IPS-18a (cell line): Measurements from ENCODE around the gene ALDH3B2.
A peak's percentile ranks its signal among the peaks of the same experiment; 100 is the strongest.
"Not testable (repeated sequence)": the region's sequence is repeated elsewhere in the genome, so short reads cannot be mapped to it uniquely, and the experiment has no call there.

ENCODE experiments used
- H3K27ac ChIP-seq: one replicate; pipeline ENCODE4 v1.5.1; 2013; ENCODE audit warnings: low read length
- H3K27me3 ChIP-seq: one replicate; pipeline ENCODE4 v1.6.1; 2013; ENCODE audit warnings: mild to moderate bottlenecking, low read length; ENCODE audit not compliant: control insufficient read depth, insufficient read depth
- H3K36me3 ChIP-seq: one replicate; pipeline ENCODE4 v1.6.1; 2013; ENCODE audit warnings: low read depth, low read length; ENCODE audit not compliant: control insufficient read depth
- H3K4me1 ChIP-seq: one replicate; pipeline ENCODE4 v1.6.1; 2013; ENCODE audit warnings: low read depth, low read length; ENCODE audit not compliant: control insufficient read depth
- H3K4me3 ChIP-seq: one replicate; pipeline ENCODE4 v1.5.1; 2013; ENCODE audit warnings: low read length
- H3K9ac ChIP-seq: one replicate; pipeline ENCODE4 v1.6.1; 2013; ENCODE audit warnings: mild to moderate bottlenecking, low read length, moderate library complexity
- H3K9me3 ChIP-seq: one replicate; pipeline ENCODE4 v1.6.1; 2013; ENCODE audit warnings: low read depth, low read length; ENCODE audit not compliant: control insufficient read depth

The ALDH3B2 gene

DNA sequence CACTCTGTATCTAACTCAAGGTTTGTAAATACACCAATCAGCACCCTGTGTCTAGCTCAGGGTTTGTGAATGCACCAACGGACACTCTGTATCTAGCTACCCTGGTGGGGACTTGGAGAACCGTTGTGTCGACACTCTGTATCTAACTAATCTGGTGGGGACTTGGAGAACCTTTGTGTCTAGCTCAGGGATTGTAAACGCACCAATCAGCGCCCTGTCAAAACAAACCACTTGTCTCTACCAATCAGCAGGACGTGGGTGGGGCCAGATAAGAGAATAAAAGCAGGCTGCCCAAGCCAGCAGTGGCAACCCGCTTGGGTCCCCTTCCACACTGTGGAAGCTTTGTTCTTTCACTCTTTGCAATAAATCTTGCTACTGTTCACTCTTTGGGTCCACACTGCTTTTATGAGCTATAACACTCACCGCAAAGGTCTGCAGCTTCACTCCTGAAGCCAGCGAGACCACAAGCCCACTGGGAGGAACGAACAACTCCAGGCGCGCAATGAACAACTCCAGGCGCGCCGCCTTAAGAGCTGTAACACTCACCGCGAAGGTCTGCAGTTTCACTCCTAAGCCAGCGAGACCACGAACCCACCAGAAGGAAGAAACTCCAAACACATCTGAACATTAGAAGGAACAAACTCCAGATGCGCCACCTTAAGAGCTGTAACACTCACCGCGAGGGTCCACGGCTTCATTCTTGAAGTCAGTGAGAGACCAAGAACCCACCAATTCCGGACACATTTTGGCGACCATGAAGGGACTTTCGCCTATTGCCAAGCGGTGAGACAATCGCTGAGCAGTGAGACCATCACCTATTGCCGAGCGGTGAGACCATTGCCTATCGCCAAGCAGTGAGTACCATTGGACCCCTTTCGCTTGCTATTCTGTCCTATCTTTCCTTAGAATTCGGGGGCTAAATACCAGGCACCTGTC, 54.5 kb downstream of the ALDH3B2 start:
- H3K36me3 ChIP-seq, H3K9me3 ChIP-seq, H3K27ac ChIP-seq: not testable (repeated sequence)
- Histone ChIP-seq H3K9ac (peak overlapping the region; percentile 73), H3K4me1 (peaks cover 19% of the 10 kb centered on the region), H3K4me3 (peak overlapping the region; percentile 75), H3K27me3 (peaks cover 16% of the 10 kb centered on the region)

DNA sequence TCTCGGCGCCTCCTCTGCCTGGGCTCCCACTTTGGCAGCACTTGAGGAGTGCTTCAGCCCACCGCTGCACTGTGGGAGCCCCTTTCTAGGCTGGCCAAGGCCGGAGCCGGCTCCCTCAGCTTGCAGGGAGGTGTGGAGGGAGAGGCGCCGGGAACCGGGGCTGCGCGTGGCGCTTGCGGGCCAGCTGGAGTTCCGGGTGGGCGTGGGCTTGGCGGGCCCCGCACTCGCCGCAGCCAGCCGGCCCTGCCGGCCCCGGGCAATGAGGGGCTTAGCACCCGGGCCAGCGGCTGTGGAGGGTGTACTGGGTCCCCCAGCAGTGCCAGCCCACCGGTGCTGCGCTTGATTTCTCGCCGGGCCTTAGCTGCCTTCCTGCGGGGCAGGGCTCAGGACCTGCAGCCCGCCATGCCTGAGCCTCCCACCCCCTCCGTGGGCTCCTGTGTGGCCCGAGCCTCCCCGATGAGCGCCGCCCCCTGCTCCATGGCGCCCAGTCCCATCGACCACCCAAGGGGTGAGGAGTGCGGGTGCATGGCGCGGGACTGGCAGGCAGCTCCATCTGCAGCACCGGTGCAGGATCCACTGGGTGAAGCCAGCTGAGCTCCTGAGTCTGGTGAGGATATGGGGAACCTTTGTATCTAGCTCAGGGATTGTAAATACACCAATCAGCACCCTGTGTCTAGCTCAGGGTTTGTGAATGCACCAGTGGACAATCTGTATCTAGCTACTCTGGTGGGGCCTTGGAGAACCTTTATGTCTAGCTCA, 55.3 kb downstream of the ALDH3B2 start:
- Histone ChIP-seq H3K27me3 (peaks cover 16% of the 10 kb centered on the region), H3K4me1 (peaks cover 27% of the 10 kb centered on the region), H3K4me3 (peak overlapping the region; percentile 75)
- not testable (repeated sequence) for H3K36me3 ChIP-seq, H3K27ac ChIP-seq, H3K9me3 ChIP-seq, H3K9ac ChIP-seq

DNA sequence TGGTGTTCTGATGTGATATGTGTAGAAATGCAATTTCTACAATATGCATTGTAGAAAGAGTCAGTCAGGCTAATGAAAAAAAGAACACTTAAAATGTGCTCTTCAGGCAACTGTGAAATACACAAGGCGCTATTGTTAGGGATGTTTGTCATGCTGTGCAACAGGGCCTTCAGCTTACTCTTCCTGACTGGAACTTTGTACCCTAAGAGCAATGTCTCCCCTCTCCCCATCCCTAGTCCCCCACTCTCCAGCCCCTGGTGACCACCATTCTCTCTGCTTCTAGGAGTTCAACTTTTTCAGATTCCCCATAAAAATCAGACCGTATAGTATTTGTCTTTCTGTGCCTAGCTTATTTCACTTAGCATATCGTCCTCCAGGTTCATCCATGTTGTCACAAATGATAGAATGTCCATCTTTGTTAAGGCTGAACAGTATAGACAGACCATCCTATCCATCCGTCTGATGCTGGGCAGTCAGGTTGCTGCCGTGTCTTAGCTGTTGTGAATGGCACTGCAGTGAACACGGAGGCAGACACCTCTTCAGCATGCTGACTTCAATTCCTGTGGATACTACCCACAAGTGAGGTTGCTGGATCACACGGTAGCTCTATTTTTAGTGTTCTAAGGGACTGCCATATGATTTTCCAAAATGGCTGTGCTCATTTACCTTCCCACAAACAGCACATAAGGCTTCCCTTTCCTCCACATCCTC, 57.0 kb downstream of the ALDH3B2 start:
- H3K27ac ChIP-seq, result no peak overlapping the region
- H3K36me3 ChIP-seq, result no peaks in the 10 kb centered on the region
- H3K9ac ChIP-seq, result no peak overlapping the region
- peak overlapping the region; percentile 16 for H3K4me3 ChIP-seq
- peaks cover 16% of the 10 kb centered on the region for H3K27me3 ChIP-seq
- H3K9me3 ChIP-seq, result no peaks in the 10 kb centered on the region
- H3K4me1 ChIP-seq, result peaks cover 28% of the 10 kb centered on the region

DNA sequence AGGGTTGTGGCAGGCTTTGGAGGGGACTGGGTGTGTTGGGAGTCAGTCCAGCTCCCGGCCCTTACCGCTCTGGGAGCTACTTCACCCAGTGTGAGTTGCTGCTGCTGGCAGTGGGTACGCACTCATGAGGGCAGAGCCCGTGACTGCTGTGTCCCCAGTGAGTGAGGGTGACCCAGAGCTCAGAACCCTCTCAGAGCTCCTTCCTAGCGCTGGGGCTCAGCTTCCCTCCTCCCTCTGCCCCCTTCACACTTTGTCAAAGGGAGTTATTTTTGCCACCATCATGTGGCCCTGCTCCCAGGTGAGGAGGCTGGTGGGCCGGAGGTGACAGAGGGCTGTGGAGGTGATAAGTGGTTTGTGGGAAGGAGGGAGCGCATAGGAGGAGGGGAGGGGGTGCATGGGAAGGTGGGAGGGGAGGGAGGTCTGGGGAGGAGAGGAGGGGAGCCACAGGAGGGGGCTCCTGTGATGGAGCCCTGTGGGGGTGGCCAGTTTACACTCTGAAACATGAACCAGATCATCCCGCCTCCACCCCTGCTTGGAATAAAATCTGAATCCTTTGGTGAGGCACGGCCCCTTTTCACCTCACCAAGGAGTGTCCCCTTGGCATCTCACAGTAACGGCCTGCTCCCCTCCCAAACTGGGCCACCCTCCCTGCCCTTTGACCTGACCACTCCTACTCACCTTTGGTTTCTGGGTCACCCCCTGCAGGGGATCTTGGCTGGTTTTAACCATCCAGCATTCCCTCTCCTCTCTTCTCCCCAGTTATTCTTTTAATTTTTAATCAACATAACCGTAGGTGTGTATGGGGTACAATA, 57.8 kb downstream of the ALDH3B2 start:
- H3K9ac ChIP-seq, result no peak overlapping the region
- H3K4me1 ChIP-seq, result peaks cover 28% of the 10 kb centered on the region
- H3K9me3 ChIP-seq, result no peaks in the 10 kb centered on the region
- H3K4me3 ChIP-seq, result peak overlapping the region; percentile 16
- peaks cover 16% of the 10 kb centered on the region for H3K27me3 ChIP-seq
- H3K27ac ChIP-seq, result no peak overlapping the region
- H3K36me3 ChIP-seq, result peaks cover 1% of the 10 kb centered on the region

DNA sequence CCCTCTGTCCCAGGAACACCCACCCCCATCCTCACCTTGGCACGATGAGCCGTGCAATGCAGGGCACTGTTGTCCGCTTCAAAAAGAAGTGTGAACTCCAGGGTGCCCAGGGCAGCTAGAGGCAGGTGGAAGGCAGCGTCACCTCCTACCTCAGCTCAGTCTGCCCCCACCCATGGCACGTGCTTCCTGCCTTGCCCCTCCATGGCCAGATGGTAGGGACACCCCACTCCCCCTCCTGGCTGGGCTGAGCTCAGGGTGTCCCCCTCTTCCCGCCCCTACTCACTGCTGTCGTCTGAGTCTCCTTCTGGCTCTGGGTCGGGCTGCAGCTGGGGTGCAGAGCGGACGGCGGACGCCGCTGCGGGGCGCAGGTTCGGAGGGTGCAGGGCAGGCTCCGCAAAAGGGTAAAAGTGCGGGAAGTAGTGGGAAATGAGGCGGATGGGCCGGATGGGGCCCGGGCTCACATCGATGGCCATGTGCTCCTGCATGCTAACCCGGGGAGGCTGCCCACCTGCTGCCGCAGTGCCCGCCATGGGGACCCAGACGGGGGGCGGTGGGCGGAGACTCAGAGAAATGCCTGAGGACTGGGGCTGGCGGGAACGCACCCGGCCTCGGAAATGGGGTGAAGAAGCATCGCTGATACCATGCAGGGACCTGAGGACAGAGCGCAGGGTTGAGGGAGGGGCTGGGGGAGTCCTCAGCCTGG, 58.5 kb downstream of the ALDH3B2 start:
- no peak overlapping the region for H3K27ac ChIP-seq
- no peaks in the 10 kb centered on the region for H3K9me3 ChIP-seq
- no peak overlapping the region for H3K4me3 ChIP-seq
- peaks cover 4% of the 10 kb centered on the region for H3K36me3 ChIP-seq
- H3K9ac ChIP-seq, result no peak overlapping the region
- peaks cover 16% of the 10 kb centered on the region for H3K27me3 ChIP-seq
- peaks cover 28% of the 10 kb centered on the region for H3K4me1 ChIP-seq

DNA sequence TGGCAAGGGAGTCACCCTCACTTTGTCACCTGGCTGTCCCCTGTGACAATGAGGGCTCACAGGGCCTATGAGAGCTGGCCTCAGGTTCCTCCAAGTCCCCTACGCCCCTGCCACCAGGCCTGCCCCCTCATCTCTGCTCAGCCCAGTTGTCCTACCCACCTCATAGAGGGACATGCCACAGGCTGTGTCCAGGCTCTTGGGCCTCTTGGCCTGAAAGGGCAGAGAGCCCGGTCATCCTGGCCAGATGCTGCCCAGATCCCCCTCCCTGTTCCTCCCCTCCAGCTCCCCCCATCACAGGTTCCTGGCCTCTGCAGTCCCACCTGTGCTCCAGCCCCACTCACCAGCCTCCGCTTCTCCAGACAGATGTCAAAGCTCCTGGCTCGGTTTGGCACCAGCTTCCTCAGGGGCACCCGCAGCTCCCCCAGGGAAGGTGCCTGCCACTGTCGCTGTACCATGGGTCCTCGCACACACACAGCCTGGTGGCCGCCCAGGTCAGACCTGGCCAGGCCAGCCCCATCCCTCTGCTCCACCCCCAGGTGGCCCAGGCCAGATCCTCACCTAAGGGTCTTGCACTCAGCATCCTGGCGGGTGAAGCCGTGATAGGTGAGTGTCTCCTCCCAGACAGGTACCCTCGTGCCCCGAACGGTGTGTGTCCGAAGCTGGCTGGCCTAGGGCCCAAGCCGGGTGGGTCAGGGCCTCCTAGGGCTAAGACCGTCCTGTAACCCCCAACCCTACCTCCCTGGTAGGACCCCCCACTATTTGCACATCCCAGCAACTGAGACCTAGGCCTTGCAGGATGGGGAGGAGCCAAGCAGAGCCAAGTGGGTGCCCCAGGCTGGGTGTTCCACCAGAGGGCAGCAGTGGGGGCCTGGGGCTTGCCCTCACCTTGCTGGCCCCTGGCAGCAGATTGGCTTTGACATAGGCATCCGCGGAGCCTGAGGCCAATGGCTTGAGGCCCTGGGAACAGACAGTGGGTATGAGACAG, 59.4 kb downstream of the ALDH3B2 start:
- Histone ChIP-seq H3K27me3 (peaks cover 16% of the 10 kb centered on the region), H3K36me3 (peaks cover 9% of the 10 kb centered on the region), H3K27ac (no peak overlapping the region), H3K4me1 (peaks cover 28% of the 10 kb centered on the region), H3K9ac (no peak overlapping the region), H3K4me3 (no peak overlapping the region), H3K9me3 (no peaks in the 10 kb centered on the region)

DNA sequence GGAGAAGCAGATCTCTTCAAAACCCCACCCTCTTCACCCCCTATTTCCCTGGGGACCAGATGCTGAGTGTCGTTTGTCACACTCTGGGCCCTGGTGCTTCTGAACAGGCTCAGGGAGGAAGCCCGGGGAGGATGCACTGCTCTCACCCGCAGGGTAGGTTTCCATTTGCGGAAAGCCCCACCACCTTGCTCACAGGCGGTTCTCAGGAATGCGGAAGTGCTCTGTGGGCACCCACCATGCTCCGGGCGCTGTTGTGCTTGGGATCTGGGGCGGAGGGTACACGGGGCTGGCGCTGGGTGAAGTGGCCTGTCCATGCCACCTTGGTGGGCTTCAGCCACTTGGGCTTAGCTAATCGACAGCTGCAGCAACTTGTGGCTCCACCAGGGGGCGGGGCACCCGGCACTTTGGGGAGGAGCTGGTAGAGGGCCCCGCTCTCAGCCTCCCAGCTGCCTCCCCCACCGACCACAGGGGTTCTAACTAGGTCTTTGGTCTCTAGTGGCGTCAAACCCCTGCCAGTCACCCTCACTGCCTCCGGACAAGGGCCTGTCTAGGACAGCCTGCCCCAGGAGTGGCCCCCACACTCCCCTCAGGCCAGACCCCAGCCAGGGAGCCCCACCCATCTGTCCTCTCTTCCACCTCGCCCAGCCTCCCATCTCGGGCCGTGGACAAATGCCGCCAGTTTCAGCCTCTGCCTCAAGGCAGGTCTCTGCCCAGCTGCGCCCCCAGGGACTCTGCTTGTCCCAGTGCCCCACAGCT, 60.3 kb downstream of the ALDH3B2 start:
- H3K27ac ChIP-seq, result no peak overlapping the region
- H3K9me3 ChIP-seq, result no peaks in the 10 kb centered on the region
- no peak overlapping the region for H3K4me3 ChIP-seq
- peaks cover 28% of the 10 kb centered on the region for H3K4me1 ChIP-seq
- no peak overlapping the region for H3K9ac ChIP-seq
- peaks cover 18% of the 10 kb centered on the region for H3K36me3 ChIP-seq
- peaks cover 16% of the 10 kb centered on the region for H3K27me3 ChIP-seq

DNA sequence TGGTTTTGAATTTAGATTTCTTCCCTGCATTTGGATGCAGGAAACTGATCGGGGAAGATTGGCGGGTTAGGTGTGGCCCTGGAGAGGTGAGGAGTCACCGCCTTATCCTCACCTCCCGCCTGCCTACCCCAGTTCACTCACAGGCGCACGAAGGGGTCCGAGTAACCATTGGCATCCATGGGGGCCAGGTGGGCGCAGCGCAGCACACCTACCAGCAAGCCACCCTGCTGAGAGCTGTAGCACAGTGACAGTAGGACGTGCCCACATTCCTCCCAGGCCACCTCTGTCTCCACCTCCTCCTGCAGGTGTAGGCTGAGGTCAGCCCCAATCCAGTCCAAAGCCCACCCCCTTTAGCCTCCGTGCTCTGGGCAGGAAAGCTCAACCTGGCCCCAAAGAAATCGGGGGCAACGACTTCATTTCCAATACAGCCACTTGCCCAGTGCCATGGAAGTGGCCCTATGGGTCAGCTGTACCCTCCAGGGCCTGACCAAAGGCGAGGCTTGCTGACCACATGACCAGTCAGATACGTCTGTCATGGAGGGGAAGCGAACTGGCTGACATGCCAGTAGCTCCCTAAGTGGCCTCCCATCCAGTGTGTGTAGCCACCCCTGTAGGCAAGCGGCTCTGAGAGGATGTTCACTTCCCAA, 61.0 kb downstream of the ALDH3B2 start:
- Histone ChIP-seq H3K27ac (no peak overlapping the region), H3K4me1 (peaks cover 28% of the 10 kb centered on the region), H3K27me3 (peaks cover 13% of the 10 kb centered on the region), H3K9ac (no peak overlapping the region), H3K9me3 (no peaks in the 10 kb centered on the region), H3K4me3 (no peak overlapping the region), H3K36me3 (peaks cover 25% of the 10 kb centered on the region)

DNA sequence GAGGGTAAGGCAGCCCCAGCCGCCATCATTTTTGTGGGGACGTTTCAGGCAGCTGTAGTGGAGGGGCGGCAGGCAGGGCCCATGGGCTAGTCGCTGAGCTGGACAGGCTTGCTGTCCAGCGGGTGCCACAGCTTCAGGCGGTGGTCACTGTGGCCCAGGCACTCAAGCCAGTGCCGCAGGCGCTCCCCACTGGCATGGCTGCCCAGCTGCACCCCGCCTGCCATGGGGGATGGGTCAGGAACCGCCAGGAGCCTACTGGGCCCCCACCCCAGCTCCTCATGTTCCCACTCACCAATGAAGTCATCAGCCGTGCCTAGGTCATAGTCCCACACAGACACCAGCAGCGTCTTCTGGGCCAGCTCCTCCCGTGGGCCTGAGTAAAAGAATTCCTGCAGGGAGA, 61.7 kb downstream of the ALDH3B2 start:
- Histone ChIP-seq H3K36me3 (peaks cover 25% of the 10 kb centered on the region), H3K27ac (no peak overlapping the region)

More for the DNA sequence above, 61.7 kb downstream of the ALDH3B2 start:
- Histone ChIP-seq H3K4me3 (no peak overlapping the region), H3K4me1 (peaks cover 25% of the 10 kb centered on the region), H3K9me3 (no peaks in the 10 kb centered on the region), H3K9ac (no peak overlapping the region), H3K27me3 (peaks cover 6% of the 10 kb centered on the region)
